Subcutaneous adipose tissue (tissue), 4 donors: ENCODE data around the gene IRAK1. TPM values are rescaled to one million over a fixed set of nuclear protein-coding genes. Genes with fewer than 3 reads are reported as not detected.

ENCODE experiments used
- total RNA-seq, 4 donors: library from RNA; depleted of rRNA; stranded (reverse); fragments of >200 nt; gene quantifications; one replicate each; pipeline ENCODE4 v1.1.0, GENCODE V29; 2016
- TF ChIP-seq, protein P1 (sequence below): fragments of 450-650 bp; IDR thresholded peaks from one replicate; pipeline ENCODE4 v1.5.1; 2016; ENCODE audit warnings: low read depth, mild to moderate bottlenecking, control low read depth, antibody characterized with exemption, moderate library complexity

Gene IRAK1
- total RNA-seq, 4 donors from 2014 or later = 42.7 to 74.4 (median 47.3) TPM

DNA sequence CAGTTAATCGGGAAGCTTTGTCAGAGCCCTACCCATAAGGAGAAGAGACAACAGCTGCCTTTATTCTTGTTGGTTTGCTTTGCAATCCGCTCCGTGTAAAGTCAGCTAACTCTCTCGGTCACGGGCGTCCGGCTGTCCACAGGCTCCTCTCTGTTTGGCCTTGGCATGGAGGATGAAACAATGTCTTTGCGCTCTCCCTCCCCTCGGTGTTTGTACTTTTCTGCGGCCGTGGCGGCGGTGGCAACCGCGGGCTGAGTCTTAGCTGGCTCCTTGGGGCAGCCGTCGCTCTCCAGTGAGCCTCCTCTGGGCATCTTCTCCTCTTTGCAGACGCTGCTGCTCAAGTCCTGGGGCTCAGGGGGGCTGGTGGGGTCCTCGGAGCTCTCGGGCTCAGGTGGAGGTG lies 10.6 kb upstream of the IRAK1 start:
- TF ChIP-seq, protein P1, sequence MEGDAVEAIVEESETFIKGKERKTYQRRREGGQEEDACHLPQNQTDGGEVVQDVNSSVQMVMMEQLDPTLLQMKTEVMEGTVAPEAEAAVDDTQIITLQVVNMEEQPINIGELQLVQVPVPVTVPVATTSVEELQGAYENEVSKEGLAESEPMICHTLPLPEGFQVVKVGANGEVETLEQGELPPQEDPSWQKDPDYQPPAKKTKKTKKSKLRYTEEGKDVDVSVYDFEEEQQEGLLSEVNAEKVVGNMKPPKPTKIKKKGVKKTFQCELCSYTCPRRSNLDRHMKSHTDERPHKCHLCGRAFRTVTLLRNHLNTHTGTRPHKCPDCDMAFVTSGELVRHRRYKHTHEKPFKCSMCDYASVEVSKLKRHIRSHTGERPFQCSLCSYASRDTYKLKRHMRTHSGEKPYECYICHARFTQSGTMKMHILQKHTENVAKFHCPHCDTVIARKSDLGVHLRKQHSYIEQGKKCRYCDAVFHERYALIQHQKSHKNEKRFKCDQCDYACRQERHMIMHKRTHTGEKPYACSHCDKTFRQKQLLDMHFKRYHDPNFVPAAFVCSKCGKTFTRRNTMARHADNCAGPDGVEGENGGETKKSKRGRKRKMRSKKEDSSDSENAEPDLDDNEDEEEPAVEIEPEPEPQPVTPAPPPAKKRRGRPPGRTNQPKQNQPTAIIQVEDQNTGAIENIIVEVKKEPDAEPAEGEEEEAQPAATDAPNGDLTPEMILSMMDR = no peak

DNA sequence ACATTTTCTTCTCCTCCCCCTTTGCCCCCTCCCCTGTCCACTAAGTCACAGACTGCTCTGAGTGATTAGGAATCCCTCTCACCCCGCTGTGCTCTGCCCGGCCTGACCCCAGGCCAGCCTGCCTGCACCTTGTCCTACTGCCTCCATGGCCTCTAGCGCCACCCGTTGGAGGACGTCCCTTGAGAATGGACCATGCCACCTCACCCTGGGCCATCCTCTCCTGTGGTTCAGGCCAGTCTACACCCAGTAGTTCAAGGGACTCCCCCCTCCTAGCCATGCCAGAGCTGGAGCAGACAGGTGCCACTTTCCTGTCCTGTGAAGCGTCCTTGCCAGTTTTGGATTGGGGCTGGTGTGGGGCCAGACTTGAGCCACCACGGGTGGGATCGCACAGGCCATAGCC lies 9.7 kb upstream of the IRAK1 start:
- TF ChIP-seq, protein P1 = no peak

DNA sequence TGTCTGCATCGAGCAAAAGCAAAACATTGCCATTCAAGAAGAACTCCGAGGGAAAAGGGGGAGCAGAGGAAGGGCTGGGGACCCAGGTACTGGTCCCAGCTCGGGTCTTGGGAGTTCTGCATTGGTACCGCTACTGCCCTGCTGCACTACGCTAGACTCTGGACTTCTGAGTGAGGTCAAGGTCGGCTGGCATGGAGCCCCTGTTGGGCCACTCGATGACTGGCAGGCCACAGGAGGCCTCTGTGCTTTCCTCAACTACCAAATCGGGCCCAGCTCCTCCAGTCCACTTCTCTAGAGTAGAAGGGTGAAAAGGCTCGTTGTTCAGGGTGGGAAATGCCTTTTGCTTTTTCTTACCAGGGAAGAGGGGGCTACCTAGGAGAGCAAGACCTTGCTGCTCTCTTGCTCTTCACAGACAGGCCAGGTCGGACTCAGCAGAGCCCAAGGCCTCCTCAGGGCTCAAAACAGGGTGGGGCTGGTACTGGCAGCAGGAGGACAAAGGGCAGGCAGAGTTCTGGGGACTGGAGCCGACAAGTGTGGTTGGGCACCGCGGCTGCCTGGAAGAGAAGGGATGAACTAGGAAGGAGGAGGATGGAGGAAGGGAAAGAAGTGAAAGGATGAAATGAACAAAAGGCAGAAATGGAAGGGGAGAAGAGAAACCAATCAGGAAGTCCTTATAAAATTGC lies 8.9 kb upstream of the IRAK1 start:
- TF ChIP-seq, protein P1 = no peak

DNA sequence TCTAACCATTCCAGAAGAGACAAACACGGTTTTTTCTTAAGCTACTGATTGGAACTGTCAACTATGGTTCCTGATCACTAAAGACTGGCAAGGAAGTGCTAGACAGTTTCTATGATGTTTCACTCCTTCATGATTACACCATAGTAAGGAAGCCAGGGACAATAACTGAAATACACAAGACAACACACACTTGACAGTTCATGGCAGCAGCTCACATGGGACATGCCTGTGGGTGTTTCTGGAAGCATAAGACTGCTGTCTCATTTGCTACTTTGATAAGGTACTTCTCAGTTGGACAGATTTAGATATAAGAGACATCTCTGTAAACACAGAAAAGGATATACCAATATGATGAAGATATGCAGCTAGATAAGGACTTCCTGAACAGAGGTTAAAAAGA lies 8.3 kb upstream of the IRAK1 start:
- TF ChIP-seq, protein P1 = no peak

DNA sequence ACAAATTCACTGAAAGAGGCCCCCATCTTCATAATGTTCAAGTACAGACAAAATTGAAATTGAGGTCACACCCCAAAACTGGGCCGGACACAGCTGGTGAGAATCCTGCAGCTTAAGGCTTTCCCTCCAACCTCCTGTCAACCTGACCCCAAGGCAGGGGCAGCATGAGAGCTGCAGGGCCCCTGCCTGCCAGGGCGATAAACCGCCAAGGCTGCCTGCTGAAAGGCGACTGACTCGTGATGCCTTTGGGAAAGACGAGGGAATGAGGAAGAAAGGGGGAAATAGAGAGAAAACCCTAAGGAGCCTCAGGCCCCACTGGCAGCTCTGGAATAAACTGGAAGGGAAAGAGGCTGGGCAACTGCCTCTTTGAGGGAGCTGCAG lies 7.3 kb upstream of the IRAK1 start:
- TF ChIP-seq, protein P1 = no peak

DNA sequence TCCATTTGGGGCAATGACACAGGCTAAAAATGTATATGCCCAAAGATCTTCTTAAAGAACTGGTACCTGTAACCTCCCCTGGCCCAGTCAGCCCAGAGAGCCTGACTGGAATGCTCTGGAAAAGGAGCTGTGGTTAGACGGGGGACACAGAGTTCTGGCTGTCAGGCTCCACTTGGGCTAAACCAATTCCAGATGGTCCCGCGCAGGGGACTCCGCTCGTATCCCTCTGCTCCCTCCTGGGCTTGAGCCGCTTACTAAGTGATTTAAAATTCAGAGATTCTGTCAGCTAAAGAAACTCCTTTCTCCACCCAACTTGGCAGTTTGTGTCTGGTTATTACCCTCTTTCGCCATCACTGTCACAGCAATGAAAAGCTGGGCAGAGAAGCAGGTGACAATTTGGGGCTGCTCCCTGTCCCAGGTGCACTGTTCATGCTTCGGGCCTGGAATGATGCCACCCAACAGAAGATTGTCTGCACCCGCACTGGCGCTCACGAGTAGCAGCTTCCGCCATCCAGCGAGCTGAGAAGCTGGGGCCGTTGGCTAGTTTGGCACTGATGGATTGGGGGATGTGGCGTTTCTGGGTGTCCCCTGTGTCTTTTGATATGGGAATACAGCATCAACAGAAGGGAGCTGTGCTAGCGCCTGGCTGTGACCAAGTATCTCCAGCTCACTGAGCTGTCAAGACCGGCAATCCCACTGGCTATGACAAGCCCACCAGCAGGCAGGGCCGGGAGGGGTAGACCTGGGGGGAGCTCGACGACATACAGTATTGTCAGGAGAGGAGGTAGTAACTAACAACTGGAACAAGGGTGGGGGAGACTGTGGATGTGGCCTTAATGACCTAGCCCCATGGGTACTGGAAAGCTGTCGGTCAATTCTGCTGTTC lies 6.7 kb upstream of the IRAK1 start:
- TF ChIP-seq, protein P1 = no peak

DNA sequence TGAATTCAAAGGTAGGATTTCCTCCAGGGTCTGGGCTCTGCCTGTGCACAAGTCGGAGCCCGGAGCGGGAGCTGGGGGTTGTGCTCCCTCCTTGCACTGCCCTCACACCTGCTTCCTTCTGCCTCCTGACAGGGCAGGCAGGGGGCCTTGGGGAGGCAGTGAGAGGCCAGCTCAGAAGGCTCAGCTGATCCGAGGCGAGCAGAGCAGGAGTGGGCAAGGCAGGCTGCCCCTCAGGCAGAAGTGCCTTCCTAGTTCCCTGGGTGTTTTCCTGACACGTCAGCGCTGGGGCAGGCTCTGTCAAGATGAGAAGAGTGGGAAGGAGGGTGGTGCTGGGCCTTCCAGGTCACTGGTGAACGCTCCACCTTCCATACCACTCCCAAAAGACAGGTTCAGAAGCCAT lies 5.5 kb upstream of the IRAK1 start:
- TF ChIP-seq, protein P1 = no peak
